Measurements from ENCODE around the gene TBC1D28. TPM values are rescaled to one million over a fixed set of nuclear protein-coding genes. Genes with fewer than 3 reads are reported as not detected.
A peak's percentile ranks its signal among the peaks of the same experiment; 100 is the strongest.
"Not testable (repeated sequence)": the region's sequence is repeated elsewhere in the genome, so short reads cannot be mapped to it uniquely, and the experiment has no call there.

TBC1D28 gene
- total and polyA plus RNA-seq, 2 experiments from 2014 or later, result not detected

DNA sequence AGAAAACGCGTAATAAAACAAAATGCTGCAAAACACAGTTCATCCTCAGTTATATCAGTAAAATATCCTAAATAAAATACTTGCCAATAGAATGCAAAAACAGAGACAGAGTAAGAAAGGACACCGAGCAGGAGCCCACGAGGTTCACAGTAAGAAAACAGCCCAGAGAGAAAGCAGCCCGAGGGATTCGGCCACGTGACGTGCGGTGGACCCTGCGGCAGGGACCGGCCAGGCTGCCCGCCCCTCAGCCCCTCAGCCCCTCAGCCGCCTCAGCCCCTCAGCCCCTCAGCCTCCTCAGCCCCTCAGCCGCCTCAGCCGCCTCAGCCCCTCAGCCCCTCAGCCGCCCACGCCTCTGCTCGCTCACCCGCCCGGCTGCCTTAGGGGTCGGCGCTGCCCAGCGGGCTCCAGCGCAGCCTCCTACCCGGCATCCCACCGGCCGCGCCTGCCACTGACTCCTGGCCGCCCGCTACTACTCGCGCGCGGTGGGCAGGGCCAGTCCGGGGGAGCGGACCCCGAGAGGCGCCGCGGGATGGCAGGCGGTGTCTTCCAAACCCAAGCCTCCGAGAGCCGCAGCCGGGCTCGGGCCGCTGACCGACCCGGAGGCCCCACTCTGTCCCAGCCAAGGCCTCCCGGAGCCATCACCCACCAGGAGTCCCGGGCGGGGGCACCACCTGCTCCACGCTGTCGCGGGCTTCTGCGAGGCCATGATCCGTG, 9.5 kb downstream of the TBC1D28 start:
- Histone ChIP-seq H3K4me2 (ENCODE audit: unreplicated experiment) (peak overlapping the region; percentile 65), H2AFZ (peak overlapping the region; percentile 45; the same call in 1 of the 2 replicates), H3K4me3 (peak overlapping the region; percentile 50)
- H3F3A ChIP-seq (ENCODE audit: insufficient read depth); H4K20me1 ChIP-seq (ENCODE audit: insufficient read depth); H3K9me3 ChIP-seq (ENCODE audit: low read depth); H3K36me3 ChIP-seq (ENCODE audit: low read depth); H3K79me2 ChIP-seq (ENCODE audit: insufficient read depth); H3K9ac ChIP-seq; H3K27ac ChIP-seq; H3K9me2 ChIP-seq (ENCODE audit: insufficient read depth); H3K27me3 ChIP-seq (replicated peaks; ENCODE audit: insufficient read depth); in situ Hi-C loops (cut with MboI); H3K4me1 ChIP-seq (ENCODE audit: insufficient read depth): not testable (repeated sequence)
- WGBS, 2 experiments (ENCODE audit: low coverage in 1 of 2, low lambda C conversion rate in 2 of 2, missing lambda C conversion rate in 2 of 2), result 10 to 14% methylated on average over 46 to 51 of the region's 56 CpGs
- peak; percentile 10 for DNase-seq

- peak overlapping the region; percentile 77 for H2AFZ ChIP-seq
- in situ Hi-C loops (cut with MboI), result no loop called here
- no peaks in the 10 kb centered on the region for H3K9me2 ChIP-seq (ENCODE audit: insufficient read depth)
- 0 out of 2 replicates have a peak, but pooled peaks cover 2% of the 10 kb centered on the region for H3K4me1 ChIP-seq (ENCODE audit: insufficient read depth)
- no peaks in the 10 kb centered on the region for H3F3A ChIP-seq (ENCODE audit: insufficient read depth)
- H3K36me3 ChIP-seq (ENCODE audit: low read depth), result no peaks in the 10 kb centered on the region
- H3K4me3 ChIP-seq, result peak overlapping the region; percentile 35; the same call in 1 of the 2 replicates
- H3K4me2 ChIP-seq (ENCODE audit: unreplicated experiment), result no peak overlapping the region
- no peak for TF ChIP-seq EZH2 (IDR thresholded peaks at IDR 0.05; ENCODE audit: insufficient read depth, poor library complexity, severe bottlenecking)
- TF ChIP-seq EZH2phosphoT487 (IDR thresholded peaks at IDR 0.05; ENCODE audit: insufficient read depth, low read depth), result no peak
- H3K9ac ChIP-seq, result 0 out of 2 replicates have a peak overlapping the region, but pooled peaks have one; percentile 29
- no peaks in the 10 kb centered on the region for H3K27me3 ChIP-seq (replicated peaks; ENCODE audit: insufficient read depth)
- H3K9me3 ChIP-seq (ENCODE audit: low read depth), result no peaks in the 10 kb centered on the region
- no peaks in the 10 kb centered on the region for H4K20me1 ChIP-seq (ENCODE audit: insufficient read depth)
- peaks cover 6% of the 10 kb centered on the region for H3K79me2 ChIP-seq (ENCODE audit: insufficient read depth)
- 79 to 80% methylated on average over 12 of the region's 12 CpGs for WGBS, 2 experiments (ENCODE audit: low coverage in 1 of 2, low lambda C conversion rate in 2 of 2, missing lambda C conversion rate in 2 of 2)
- no peak for DNase-seq
- no peak overlapping the region for H3K27ac ChIP-seq
Observed at GRCh38 chr17:18626152-18626870, 17.9 kb downstream of the TBC1D28 start.

GRCh38 chr17:18625509-18626104, 18.6 kb downstream of the TBC1D28 start:
- Histone ChIP-seq H2AFZ (peak overlapping the region; percentile 77), H3K27ac (peak overlapping the region; percentile 54), H3K4me3 (peak overlapping the region; percentile 62), H3K9ac (peak overlapping the region; percentile 76), H3K4me2 (ENCODE audit: unreplicated experiment) (peak overlapping the region; percentile 57)
- in situ Hi-C loops (cut with MboI); H3K9me3 ChIP-seq (ENCODE audit: low read depth); H3K79me2 ChIP-seq (ENCODE audit: insufficient read depth); H4K20me1 ChIP-seq (ENCODE audit: insufficient read depth); H3K36me3 ChIP-seq (ENCODE audit: low read depth); H3F3A ChIP-seq (ENCODE audit: insufficient read depth); H3K9me2 ChIP-seq (ENCODE audit: insufficient read depth); H3K27me3 ChIP-seq (replicated peaks; ENCODE audit: insufficient read depth); H3K4me1 ChIP-seq (ENCODE audit: insufficient read depth): not testable (repeated sequence)
- 10 to 21% methylated on average over 14 to 22 of the region's 22 CpGs for WGBS, 2 experiments (ENCODE audit: low coverage in 1 of 2, low lambda C conversion rate in 2 of 2, missing lambda C conversion rate in 2 of 2)
- peak; percentile 73 for DNase-seq

GRCh38 chr17:18624862-18625501, 19.2 kb downstream of the TBC1D28 start:
- H3K27me3 ChIP-seq (replicated peaks; ENCODE audit: insufficient read depth); H4K20me1 ChIP-seq (ENCODE audit: insufficient read depth); H3K4me1 ChIP-seq (ENCODE audit: insufficient read depth); H3K36me3 ChIP-seq (ENCODE audit: low read depth); H3K9me2 ChIP-seq (ENCODE audit: insufficient read depth); H3K9me3 ChIP-seq (ENCODE audit: low read depth); H3F3A ChIP-seq (ENCODE audit: insufficient read depth); in situ Hi-C loops (cut with MboI); H3K79me2 ChIP-seq (ENCODE audit: insufficient read depth): not testable (repeated sequence)
- WGBS, 2 experiments (ENCODE audit: low coverage in 1 of 2, low lambda C conversion rate in 2 of 2, missing lambda C conversion rate in 2 of 2), result 33 to 69% methylated on average over 18 to 27 of the region's 35 CpGs
- Histone ChIP-seq H3K9ac (peak overlapping the region; percentile 76), H2AFZ (peak overlapping the region; percentile 33; the same call in 1 of the 2 replicates), H3K4me3 (peak overlapping the region; percentile 62), H3K4me2 (ENCODE audit: unreplicated experiment) (peak overlapping the region; percentile 42), H3K27ac (peak overlapping the region; percentile 54)
- DNase-seq, result peak; percentile 38

DNA sequence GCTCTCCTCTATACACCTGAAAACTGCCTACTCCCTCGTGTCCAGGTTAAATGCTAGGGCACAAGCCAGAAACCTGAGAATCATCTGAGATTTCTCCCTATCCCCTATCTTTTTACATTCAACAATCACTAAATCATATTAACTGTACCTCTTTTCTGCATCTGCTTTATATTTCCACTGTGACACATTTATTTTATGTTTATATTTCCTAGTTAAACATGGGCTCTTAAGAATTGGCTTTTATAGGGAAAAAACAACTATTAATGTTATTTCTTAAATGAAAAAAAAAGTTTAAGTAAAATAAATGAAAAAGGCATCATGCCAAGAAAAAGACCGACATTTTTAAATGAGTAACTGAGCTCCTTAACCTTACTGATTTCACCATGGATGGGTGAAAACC, 26.6 kb downstream of the TBC1D28 start:
- DNase-seq; in situ Hi-C loops (cut with MboI); H3K36me3 ChIP-seq (ENCODE audit: low read depth); H3K4me3 ChIP-seq; H3K27me3 ChIP-seq (replicated peaks; ENCODE audit: insufficient read depth); H3K9ac ChIP-seq; H3F3A ChIP-seq (ENCODE audit: insufficient read depth); H3K79me2 ChIP-seq (ENCODE audit: insufficient read depth); H3K9me3 ChIP-seq (ENCODE audit: low read depth); H2AFZ ChIP-seq; H3K4me1 ChIP-seq (ENCODE audit: insufficient read depth); H3K9me2 ChIP-seq (ENCODE audit: insufficient read depth); H3K27ac ChIP-seq; H4K20me1 ChIP-seq (ENCODE audit: insufficient read depth); H3K4me2 ChIP-seq (ENCODE audit: unreplicated experiment): not testable (repeated sequence)
- WGBS, 2 experiments (ENCODE audit: low coverage in 1 of 2, low lambda C conversion rate in 2 of 2, missing lambda C conversion rate in 2 of 2), result 27 to 29% methylated on average over 1 of the region's 2 CpGs

DNA sequence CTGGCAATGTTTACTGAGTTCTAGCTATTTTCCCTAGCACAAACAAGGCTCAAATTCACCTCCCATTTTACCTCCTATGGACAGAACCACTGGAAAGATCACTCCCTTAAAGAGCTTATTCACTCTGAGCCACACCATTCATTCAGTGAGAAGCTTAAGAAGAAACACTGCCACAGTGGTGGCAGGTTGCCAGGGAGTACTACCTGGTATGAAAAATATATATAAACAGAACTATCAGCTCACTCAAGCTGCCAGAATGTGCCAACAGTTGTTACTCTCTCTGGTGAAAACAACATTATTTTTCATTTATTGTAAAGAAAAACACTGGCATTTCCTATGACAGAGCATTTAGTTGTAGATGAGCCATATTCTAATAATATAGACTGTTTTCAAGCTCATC, 31.2 kb downstream of the TBC1D28 start:
- H3K4me2 ChIP-seq (ENCODE audit: unreplicated experiment); H4K20me1 ChIP-seq (ENCODE audit: insufficient read depth); H3K9me2 ChIP-seq (ENCODE audit: insufficient read depth); H3K27ac ChIP-seq; H3K79me2 ChIP-seq (ENCODE audit: insufficient read depth); H3F3A ChIP-seq (ENCODE audit: insufficient read depth); H3K36me3 ChIP-seq (ENCODE audit: low read depth); H3K4me3 ChIP-seq; H2AFZ ChIP-seq; H3K4me1 ChIP-seq (ENCODE audit: insufficient read depth); in situ Hi-C loops (cut with MboI); H3K27me3 ChIP-seq (replicated peaks; ENCODE audit: insufficient read depth); DNase-seq; H3K9ac ChIP-seq; H3K9me3 ChIP-seq (ENCODE audit: low read depth): not testable (repeated sequence)
